NCI-H226 (cell line): ENCODE results near the gene HDAC3.
A peak's percentile ranks its signal among the peaks of the same experiment; 100 is the strongest.

Experiments
- DNase-seq: peaks from one replicate; pipeline ENCODE4 v3.0.0-alpha.2; 2015

HDAC3 gene

GRCh38 chr5:141636413-141637122 lies at the start of gene HDAC3, which contains the start of gene RELL2:
Gene HDAC3, minus strand, starts transcription at chr5:141636849. Its CDS starts 59 bp downstream, at chr5:141636790.
Gene RELL2, plus strand, starts transcription at chr5:141636997. Its CDS starts 1,229 bp downstream, at chr5:141638226.
- peak; percentile 80 for DNase-seq

GRCh38 chr5:141685591-141685990 lies 48.9 kb upstream of the HDAC3 start:
- no peak for DNase-seq

- no peak for DNase-seq
Measured at GRCh38 chr5:141683596-141684141, 47.0 kb upstream of the HDAC3 start.

- DNase-seq = peak; percentile 76
Measured at GRCh38 chr5:141681695-141682641, 45.3 kb upstream of the HDAC3 start, which contains the start of gene ARAP3. Gene ARAP3, minus strand, starts transcription at chr5:141682230. Its CDS starts 1,744 bp downstream, at chr5:141680486.

- no peak for DNase-seq
Measured at GRCh38 chr5:141681295-141681694, 44.6 kb upstream of the HDAC3 start.

GRCh38 chr5:141680751-141681201 lies 44.1 kb upstream of the HDAC3 start:
- no peak for DNase-seq

- no peak for DNase-seq
Measured at GRCh38 chr5:141680178-141680577, 43.5 kb upstream of the HDAC3 start.

GRCh38 chr5:141677415-141677814 lies 40.8 kb upstream of the HDAC3 start:
- no peak for DNase-seq

GRCh38 chr5:141675672-141676071 lies 39.0 kb upstream of the HDAC3 start:
- no peak for DNase-seq

GRCh38 chr5:141674747-141675146 lies 38.1 kb upstream of the HDAC3 start:
- DNase-seq = no peak

- DNase-seq = no peak
Measured at GRCh38 chr5:141672841-141673813, 36.5 kb upstream of the HDAC3 start.

GRCh38 chr5:141672071-141672840 lies 35.6 kb upstream of the HDAC3 start:
- no peak for DNase-seq

GRCh38 chr5:141669520-141669919 lies 32.9 kb upstream of the HDAC3 start:
- DNase-seq = no peak

- DNase-seq = no peak
Measured at GRCh38 chr5:141668601-141669265, 32.1 kb upstream of the HDAC3 start.

- no peak for DNase-seq
Measured at GRCh38 chr5:141665995-141666940, 29.6 kb upstream of the HDAC3 start.

- peak; percentile 23 for DNase-seq
Measured at GRCh38 chr5:141664733-141665461, 28.2 kb upstream of the HDAC3 start.

- DNase-seq = no peak
Measured at GRCh38 chr5:141663506-141663905, 26.9 kb upstream of the HDAC3 start.

GRCh38 chr5:141662028-141662427 lies 25.4 kb upstream of the HDAC3 start:
- DNase-seq = no peak
